ENCODE results near the gene ADAMTS17.

The ADAMTS17 gene

DNA sequence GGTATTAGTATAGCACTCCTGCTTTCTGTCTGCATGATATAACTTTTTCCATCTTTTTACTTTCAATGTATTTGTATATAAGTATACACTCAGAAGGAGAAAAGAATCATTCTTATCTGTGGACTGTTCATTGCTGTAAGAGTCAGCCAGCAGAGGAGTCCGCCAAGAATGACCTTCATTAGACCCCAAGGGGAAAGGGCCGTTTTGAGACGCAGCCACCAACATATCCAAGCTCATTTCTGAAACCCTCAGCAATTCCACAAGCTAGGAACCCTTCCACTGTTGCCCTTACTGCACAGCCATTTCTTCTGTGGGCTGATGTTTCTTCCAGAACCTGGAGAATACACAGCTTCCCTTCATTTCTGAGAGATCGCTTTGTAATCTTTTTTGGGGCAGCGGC, 301.8 kb downstream of the ADAMTS17 start:
- TF ChIP-seq POLR2A (IDR thresholded peaks at IDR 0.05; ENCODE audit: low read length), result no peak
- TF ChIP-seq GATA1 (IDR thresholded peaks at IDR 0.05; ENCODE audit: low read depth, low read length), result no peak
- no peak for DNase-seq

DNA sequence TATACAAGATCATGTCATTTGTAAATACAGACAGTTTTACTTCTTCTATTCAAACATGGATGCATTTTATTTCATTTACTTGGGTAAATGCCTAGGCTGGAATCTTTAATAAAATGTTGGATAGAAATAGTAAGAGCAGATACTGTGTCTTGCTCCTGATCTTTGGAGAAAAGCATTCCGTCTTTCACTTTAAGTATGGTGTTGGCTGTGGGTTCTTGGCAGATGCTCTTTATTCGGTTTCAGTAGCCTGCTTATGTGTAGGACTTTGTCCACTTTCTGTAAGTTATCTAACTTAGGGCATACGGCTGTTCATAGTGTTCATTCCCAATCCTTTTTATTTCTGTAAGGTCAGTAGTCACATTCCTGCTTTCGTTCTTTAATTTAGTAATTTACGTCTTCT, 303.0 kb downstream of the ADAMTS17 start:
- no peak for DNase-seq
- TF ChIP-seq POLR2A (IDR thresholded peaks at IDR 0.05; ENCODE audit: low read length) (no peak), GATA1 (IDR thresholded peaks at IDR 0.05; ENCODE audit: low read depth, low read length) (no peak)

DNA sequence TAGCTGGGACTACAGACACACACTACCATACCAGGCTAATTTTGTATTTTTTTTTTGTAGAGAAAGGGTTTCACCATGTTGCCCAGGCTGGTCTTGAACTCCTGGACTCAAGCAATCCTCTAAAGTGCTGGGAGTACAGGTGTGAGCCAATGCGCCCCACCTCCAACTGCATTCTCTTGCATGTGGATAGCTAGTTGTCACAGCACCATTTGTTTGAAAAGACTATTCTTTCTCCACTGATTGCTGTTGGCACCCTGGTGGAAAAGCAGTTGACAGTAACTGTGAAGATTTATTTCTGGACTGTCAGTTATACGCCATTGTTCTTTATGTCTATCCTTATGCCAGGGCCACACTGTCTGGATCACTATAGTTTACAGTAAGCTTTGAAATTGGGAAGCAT, 303.9 kb downstream of the ADAMTS17 start:
- no peak for TF ChIP-seq GATA1 (IDR thresholded peaks at IDR 0.05; ENCODE audit: low read depth, low read length)
- TF ChIP-seq POLR2A (IDR thresholded peaks at IDR 0.05; ENCODE audit: low read length), result no peak
- no peak for DNase-seq

DNA sequence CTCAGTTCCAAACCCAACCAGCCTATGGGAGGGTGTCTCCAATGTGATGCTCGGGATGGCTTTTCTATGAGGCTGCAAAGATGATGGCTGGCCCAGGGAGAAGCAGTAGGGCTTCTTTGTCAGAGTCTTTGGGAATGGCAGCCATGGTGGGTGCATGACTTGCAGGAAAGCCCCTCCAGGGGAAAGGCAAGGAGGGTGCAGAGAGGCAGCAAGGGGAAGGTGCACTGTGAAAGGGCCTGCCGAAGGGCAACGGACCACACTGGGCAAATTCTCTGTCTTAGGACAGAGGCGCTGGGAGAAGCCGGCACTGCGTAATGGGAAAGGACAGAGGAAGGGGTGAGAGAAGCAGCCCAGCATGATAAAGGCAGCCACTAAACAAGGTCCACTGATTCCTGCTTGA, 305.8 kb downstream of the ADAMTS17 start:
- no peak for DNase-seq
- TF ChIP-seq POLR2A (IDR thresholded peaks at IDR 0.05; ENCODE audit: low read length) (no peak), GATA1 (IDR thresholded peaks at IDR 0.05; ENCODE audit: low read depth, low read length) (no peak)

DNA sequence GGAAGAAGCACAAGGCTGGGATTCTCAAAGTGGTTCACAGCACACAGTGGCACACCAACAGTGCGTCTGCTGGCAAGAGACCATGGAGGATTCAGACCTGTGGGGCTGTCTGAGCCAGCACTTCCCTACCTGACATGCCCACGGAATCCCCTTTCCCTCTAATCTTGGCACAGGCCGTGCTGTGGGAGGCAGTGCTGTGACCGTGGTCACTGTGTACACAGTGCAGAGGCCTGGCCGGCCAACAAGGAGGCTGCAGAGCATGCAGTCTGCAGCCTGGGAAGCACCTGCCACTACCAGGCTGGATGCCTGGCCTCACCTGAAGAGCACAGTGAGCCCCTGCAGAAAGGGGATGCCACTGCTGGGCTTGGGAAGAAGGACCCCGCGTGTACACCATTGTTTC, 307.6 kb downstream of the ADAMTS17 start:
- TF ChIP-seq POLR2A (IDR thresholded peaks at IDR 0.05; ENCODE audit: low read length) (no peak), GATA1 (IDR thresholded peaks at IDR 0.05; ENCODE audit: low read depth, low read length) (no peak)
- DNase-seq, result no peak

DNA sequence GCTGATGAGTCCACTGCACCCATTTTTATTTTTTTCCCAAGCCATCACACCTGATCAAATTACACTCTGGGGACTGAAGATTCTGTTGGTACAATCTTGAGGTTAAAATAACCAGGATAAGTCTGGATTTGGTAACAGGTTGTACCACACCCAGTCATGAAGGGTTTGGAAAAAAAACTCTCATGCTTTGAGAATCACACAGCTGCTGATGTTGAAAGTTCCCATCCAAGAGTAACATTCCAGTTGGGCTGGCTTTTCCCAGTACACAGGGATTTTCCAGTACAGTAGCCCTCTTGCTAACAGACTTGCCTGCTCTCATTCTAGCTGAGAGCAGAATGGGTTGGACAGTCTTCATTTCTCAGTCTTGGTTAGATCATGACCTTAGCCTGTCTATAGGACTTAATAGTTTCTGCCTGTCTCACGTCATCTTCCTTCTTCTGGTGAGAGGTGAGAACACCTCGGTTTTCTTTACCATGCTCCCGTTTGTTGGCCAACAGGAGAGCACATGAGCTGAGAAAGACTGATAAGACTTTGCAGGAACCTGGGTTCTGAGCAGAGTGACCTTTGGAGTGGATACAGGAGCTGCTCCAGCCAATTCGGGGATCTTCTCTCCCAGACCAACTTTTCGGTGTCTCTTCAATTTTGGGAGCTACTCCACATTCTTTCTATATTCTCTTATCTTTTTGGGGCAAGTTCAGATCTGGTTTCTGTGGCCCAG, 308.5 kb downstream of the ADAMTS17 start:
- no peak for DNase-seq
- TF ChIP-seq POLR2A (IDR thresholded peaks at IDR 0.05; ENCODE audit: low read length) (no peak), GATA1 (IDR thresholded peaks at IDR 0.05; ENCODE audit: low read depth, low read length) (no peak)

DNA sequence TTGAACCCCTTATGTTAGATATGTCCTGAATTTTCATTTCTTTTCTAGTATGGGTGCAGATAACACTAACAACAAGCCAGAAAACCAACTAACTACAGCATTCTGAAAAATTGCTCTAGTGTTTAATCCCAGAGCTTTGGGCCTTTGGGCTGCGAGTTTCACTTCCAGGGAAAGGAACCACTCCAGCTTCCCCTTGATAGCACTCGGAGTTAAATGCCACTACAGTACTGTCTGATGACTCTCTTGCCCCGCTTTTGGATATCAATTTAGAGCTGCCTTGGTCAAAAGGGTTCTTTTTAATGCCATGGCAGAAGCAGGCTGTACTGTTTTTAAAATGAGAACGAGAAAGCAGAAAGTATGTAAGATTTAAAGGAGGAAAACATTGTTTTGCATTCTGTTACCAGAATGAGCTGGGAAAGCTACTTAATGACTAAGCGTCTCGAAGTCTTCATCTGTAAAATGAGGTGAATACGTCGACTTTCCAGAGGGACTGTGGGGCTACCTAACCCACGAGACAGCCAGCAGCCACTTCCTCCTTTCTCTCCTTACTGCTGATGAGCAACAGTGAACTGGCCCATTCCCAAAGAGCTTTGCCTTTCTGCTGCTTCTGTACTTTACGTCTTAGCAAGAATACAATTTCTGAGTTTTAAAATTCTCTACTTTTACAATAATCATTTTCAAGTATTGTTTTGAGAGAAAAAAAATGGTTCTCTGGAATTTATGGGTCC, 309.3 kb downstream of the ADAMTS17 start:
- no peak for DNase-seq
- TF ChIP-seq POLR2A (IDR thresholded peaks at IDR 0.05; ENCODE audit: low read length), result no peak
- no peak for TF ChIP-seq GATA1 (IDR thresholded peaks at IDR 0.05; ENCODE audit: low read depth, low read length)

DNA sequence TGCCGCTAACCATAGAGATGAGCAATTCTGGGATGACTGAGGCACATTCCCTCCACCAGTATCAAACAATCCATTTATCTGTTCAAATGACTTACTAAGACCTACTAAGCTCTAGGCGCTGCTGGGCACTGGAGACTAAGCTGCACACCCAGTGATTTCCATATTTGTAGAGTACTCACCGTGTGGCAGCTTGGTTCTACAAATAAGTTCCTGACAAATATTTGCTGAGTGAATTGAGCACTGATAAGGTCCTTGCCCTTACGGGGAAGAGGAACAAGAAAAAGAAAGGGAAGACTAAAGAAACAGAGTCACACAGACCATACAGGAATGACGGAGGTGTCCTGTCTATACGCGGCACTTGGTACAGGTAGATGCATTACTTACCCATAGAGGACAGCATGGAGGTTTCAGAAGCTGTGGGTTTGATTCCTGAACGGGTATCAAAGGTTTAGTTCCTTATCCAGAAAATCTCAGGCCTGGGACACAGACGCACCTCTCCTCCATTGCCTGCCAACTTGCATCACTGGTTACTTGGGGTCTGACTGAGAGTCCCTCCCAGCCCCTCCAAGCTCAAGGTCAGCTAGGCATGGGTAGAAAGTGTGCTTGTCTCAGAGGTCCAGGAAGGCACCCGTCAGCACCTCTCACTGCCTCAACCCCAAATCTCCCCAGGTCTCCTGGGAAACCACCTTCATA, 310.0 kb downstream of the ADAMTS17 start:
- TF ChIP-seq GATA1 (IDR thresholded peaks at IDR 0.05; ENCODE audit: low read depth, low read length) (no peak), POLR2A (IDR thresholded peaks at IDR 0.05; ENCODE audit: low read length) (no peak)
- DNase-seq, result no peak

DNA sequence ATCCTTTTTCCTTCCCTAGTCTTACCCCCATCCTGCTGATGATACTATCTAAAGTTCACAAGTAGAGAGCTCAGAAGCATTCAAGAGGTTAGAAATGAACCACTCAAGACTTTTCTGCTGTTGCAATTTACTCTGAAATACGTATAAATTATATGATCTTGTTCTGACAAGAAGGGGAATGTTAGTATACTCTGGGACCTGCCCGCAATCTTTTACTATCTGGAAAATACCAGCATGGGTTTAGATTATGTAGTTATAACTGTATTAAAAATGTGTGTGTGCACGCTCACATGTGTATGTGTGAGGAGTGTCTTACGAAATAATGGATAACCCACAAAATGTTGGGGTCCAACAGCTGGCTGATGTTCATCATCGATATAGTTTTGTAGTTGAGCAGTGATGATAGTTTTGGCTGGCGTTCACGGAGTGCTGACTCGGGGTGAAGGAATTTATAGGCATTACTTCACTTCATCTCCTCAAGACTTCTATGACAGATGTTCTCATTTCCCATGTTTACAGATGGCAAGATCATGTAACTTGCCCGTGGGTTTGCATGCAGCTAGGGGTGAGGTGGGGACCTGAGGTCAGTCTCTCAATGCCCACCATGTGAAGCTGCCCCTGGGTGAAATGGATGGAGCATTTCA, 311.1 kb downstream of the ADAMTS17 start:
- DNase-seq, result no peak
- TF ChIP-seq POLR2A (IDR thresholded peaks at IDR 0.05; ENCODE audit: low read length) (no peak), GATA1 (IDR thresholded peaks at IDR 0.05; ENCODE audit: low read depth, low read length) (no peak)

DNA sequence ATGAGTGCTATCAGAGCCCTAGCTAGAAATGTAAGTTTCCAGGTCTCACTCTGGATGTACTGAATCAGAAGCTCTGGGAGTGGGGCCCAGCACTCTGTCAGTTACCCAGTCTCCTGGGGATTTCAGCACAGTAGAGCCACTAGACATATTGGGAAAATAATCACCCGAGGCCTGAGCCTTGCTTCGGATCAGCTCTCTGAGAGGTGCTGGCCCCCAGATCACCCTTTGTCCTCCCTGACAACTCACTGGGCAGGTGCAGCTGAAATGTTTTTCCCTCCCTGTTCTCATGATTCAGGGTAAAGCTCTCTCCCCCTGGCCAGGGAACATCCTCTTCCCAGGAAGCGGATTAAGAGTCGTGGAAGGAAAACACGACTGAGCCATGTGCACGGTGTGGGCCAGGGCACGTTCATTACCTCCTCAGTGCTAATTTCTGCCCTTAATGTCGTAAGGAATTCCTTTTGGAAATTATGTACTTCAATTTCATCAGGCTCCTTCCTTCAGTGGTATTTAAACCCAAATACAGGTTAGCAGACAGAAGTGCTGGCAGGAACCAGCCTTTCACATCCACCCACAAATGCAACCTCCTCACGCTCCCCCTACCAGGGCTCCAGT, 311.8 kb downstream of the ADAMTS17 start:
- TF ChIP-seq POLR2A (IDR thresholded peaks at IDR 0.05; ENCODE audit: low read length) (no peak), GATA1 (IDR thresholded peaks at IDR 0.05; ENCODE audit: low read depth, low read length) (no peak)
- no peak for DNase-seq

DNA sequence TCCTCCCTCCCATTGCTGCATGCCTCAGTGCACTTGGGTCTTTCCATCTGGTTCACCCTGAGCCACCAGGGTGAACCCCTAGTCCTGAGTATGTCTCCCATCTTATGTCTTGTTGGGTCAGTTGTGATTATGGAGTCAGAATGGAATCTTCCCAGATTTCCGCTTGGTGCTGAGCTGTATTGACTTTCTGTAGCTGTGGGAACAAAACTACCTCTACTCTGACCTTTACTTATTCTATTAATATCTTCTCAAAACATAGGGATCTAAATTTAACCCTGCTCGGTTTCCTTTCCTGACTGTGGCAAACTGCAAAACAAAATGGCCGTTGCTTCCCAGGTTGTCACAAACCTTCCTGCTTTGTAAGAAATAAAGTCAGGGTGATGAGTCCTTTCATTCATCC, 312.7 kb downstream of the ADAMTS17 start:
- TF ChIP-seq GATA1 (IDR thresholded peaks at IDR 0.05; ENCODE audit: low read depth, low read length), result no peak
- TF ChIP-seq POLR2A (IDR thresholded peaks at IDR 0.05; ENCODE audit: low read length), result no peak
- DNase-seq, result no peak

DNA sequence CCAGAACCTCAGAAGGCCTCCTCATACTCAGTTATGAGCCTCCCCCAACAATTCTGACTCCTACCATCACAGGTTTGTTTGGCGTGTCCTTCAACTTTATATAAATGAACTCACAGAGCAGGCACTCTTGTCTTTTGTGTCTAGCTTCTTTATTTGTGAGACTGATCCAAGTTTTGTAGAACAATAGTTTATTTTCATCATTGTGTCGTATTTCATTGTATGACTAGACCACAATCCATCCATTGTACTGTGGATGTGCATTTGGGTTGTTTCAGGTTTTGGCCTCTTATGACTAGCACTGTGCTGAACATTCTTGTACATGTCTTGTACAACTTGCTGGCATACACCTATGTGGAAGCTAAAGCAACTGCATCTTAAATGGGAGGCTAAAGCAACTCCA, 315.7 kb downstream of the ADAMTS17 start:
- TF ChIP-seq GATA1 (IDR thresholded peaks at IDR 0.05; ENCODE audit: low read depth, low read length) (no peak), POLR2A (IDR thresholded peaks at IDR 0.05; ENCODE audit: low read length) (no peak)
- DNase-seq, result no peak

DNA sequence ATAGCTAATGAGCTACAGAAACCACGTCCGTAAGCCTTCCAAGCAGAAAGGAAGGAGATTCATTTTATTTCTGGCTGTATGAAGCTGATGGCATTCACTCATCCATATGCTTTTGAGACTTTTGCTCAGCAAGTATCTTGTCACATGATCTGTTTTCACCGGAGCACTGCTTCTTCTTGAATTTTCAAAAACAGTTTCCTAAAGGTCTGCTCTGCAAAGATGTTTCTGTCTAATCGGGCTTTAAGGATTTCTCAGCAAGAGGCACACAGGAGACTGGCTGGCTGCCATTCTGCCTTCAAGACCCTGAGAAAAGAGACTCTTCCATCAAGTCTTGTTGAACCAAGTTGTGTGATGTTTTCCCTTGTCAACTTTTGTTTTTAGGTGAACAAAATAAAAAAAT, 319.0 kb downstream of the ADAMTS17 start:
- TF ChIP-seq GATA1 (IDR thresholded peaks at IDR 0.05; ENCODE audit: low read depth, low read length) (no peak), POLR2A (IDR thresholded peaks at IDR 0.05; ENCODE audit: low read length) (no peak)
- DNase-seq, result no peak

DNA sequence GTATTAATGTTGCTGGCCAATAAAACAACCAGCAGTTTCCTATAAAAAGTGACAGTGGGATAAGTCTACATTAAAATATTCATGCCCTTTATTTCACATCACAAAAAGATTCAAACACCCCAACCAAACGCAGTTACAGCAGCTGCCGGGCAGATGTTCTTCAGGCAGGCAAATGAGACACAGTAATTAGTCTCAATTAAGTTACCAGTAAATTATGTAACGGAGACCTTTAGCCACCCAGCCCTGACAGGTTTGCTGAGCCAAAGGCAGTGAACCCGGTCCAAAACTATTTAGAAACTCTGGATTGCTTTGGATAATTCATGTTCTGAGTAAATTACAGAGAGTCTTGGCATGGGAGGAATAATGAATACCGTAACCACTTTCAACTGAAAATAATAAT, 319.4 kb downstream of the ADAMTS17 start:
- no peak for DNase-seq
- TF ChIP-seq POLR2A (IDR thresholded peaks at IDR 0.05; ENCODE audit: low read length), result no peak
- TF ChIP-seq GATA1 (IDR thresholded peaks at IDR 0.05; ENCODE audit: low read depth, low read length), result no peak
